Adrenal gland (tissue), 5 donors: ENCODE data around the gene CLEC6A.
"Not testable (repeated sequence)": the region's sequence is repeated elsewhere in the genome, so short reads cannot be mapped to it uniquely, and the experiment has no call there.

Experiments used
- CTCF ChIP-seq, 6 experiments: fragments of 450-650 bp in 4 of 6; fragments of 200-600 bp in 2 of 6; sonication (generic) in 1 of 6; IDR thresholded peaks; 1 replicate in 5 of 6; 2 replicates in 1 of 6; pipeline versions ENCODE4 v1.5.1 to v1.8.0; 2016 to 2021; ENCODE audit warnings: antibody characterized with exemption in 6 of 6, mild to moderate bottlenecking in 2 of 6, moderate library complexity in 1 of 6
- POLR2A ChIP-seq, 2 donors: fragments of 450-650 bp; IDR thresholded peaks; one replicate each; pipeline ENCODE4 v1.6.1; 2017; ENCODE audit warnings: antibody characterized with exemption in 2 of 2, mild to moderate bottlenecking in 2 of 2, moderate library complexity in 1 of 2
- donor health status: DM: no; HTN: no; CAD: no.

- not testable (repeated sequence) for TF ChIP-seq CTCF, POLR2A (IDR thresholded peaks at IDR 0.05)
Measured at GRCh38 chr12:8495671-8496070, 39.9 kb downstream of the CLEC6A start.
